Measurements from ENCODE around the gene GALNT6.

GALNT6 gene

DNA sequence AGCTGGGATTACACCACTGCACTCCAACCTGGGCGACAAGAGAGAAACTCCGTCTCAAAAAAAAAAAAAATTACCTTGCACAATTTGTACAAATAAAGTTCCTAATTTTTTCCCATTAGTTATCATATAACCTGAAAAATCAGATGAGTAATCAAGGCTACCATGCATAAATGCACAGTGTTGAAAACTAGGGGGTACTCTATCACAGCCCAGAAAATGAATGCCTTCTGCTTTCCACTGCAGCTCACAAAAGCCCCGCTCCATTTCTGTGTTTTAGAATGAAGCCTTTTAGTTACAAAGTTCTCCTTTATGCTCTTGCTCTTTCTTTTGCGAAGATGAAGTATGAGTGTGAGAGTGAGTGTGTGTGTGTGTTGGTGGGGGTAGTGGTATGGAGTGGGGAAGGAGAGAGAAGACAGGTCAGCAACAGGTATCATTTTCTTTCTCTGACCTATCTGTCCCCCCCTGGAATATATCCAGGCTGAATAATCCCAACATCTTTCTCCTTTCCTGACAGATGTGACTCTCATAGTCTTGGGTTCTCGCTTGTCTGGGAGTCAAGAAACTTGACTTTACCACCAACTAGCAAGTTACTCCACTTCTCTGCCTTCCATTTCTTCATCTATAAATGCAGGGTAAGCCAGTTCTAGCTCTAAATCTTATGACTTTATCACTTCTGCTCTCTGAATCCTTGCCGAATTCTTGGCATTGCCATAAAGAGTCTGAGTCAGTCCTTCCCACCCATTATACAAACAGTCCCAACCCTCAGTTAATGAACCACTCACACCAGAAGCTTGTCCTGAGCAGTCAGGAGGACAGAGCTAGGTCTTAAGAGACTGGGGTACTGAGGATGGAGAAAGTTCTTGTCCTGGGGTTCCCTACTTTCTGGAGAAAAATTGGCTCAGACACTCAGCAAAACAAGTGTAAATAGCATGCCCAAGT lies 83.3 kb downstream of the GALNT6 start:
- DNase-seq (ENCODE audit: extremely low read depth, low read depth) = no peak
- no peak overlapping the region for H3K4me3 ChIP-seq (replicated peaks; ENCODE audit: low read depth, low read length)
- TF ChIP-seq, protein P1, sequence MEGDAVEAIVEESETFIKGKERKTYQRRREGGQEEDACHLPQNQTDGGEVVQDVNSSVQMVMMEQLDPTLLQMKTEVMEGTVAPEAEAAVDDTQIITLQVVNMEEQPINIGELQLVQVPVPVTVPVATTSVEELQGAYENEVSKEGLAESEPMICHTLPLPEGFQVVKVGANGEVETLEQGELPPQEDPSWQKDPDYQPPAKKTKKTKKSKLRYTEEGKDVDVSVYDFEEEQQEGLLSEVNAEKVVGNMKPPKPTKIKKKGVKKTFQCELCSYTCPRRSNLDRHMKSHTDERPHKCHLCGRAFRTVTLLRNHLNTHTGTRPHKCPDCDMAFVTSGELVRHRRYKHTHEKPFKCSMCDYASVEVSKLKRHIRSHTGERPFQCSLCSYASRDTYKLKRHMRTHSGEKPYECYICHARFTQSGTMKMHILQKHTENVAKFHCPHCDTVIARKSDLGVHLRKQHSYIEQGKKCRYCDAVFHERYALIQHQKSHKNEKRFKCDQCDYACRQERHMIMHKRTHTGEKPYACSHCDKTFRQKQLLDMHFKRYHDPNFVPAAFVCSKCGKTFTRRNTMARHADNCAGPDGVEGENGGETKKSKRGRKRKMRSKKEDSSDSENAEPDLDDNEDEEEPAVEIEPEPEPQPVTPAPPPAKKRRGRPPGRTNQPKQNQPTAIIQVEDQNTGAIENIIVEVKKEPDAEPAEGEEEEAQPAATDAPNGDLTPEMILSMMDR (IDR thresholded peaks at IDR 0.05; ENCODE audit: low read depth, low read length, missing control alignments) = no peak

DNA sequence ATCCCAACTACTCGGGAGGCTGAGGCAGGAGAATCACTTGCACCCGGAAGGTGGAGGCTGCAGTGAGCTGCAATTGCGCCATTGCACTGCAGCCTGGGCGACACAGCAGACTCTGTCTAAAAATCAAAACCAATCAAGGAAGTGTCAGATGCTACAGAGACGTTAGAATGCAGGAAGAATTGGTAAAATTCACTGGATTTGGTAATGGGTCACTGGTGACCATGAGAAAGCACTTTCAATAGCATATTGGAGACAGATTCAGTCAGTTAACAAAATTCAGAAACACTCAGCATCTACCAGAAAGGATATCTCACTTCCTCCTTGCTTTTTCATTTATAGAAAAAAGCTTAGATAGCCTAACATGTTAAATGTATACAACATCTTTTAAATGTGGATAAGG lies 84.7 kb downstream of the GALNT6 start:
- H3K4me3 ChIP-seq (replicated peaks; ENCODE audit: low read depth, low read length) = no peak overlapping the region
- no peak for DNase-seq (ENCODE audit: extremely low read depth, low read depth)
- TF ChIP-seq, protein P1 (IDR thresholded peaks at IDR 0.05; ENCODE audit: low read depth, low read length, missing control alignments) = no peak

All from HFF-Myc (cell line).